Kidney (tissue), 14 donors: ENCODE measurements around the gene SLC38A2. TPM values are rescaled to one million over a fixed set of nuclear protein-coding genes. Genes with fewer than 3 reads are reported as not detected.

Experiments
- DNase-seq, 5 donors: peaks; one replicate each; pipeline ENCODE4 v3.0.0-alpha.2; 2013 to 2020
- FAIRE-seq: peaks from 2 replicates; lab custom pipeline; 2012; peaks lifted over from hg19 to GRCh38; lab: Jason Lieb, UNC
- H3K27ac ChIP-seq, 2 donors: one replicate each; pipeline ENCODE4 v1.7.0; 2013; ENCODE audit warnings: low read depth in 2 of 2, low read length in 2 of 2, inconsistent platforms in 1 of 2
- H3K27me3 ChIP-seq: one replicate; pipeline ENCODE4 v1.7.1; 2013; ENCODE audit warnings: low read length, inconsistent platforms; ENCODE audit not compliant: control insufficient read depth, insufficient read depth
- H3K36me3 ChIP-seq, 3 donors: one replicate each; pipeline versions ENCODE4 v1.7.0 to v1.7.1; 2013; ENCODE audit warnings: low read length in 3 of 3, control low read depth in 1 of 3, inconsistent platforms in 1 of 3; ENCODE audit not compliant: insufficient read depth in 3 of 3, control insufficient read depth in 2 of 3
- H3K4me1 ChIP-seq, 3 donors: one replicate each; pipeline versions ENCODE4 v1.7.0 to v1.7.1; 2013; ENCODE audit warnings: low read length in 3 of 3, inconsistent platforms in 1 of 3, low read depth in 1 of 3; ENCODE audit not compliant: control insufficient read depth in 2 of 3, insufficient read depth in 2 of 3
- H3K4me3 ChIP-seq, 3 donors: one replicate each; pipeline versions ENCODE4 v1.7.0 to v1.8.1; 2013; ENCODE audit warnings: low read length in 3 of 3, control low read depth in 1 of 3, inconsistent platforms in 1 of 3
- H3K9ac ChIP-seq, 3 donors: one replicate each; pipeline versions ENCODE4 v1.7.0 to v1.7.1; 2013; ENCODE audit warnings: low read length in 3 of 3, control low read depth in 1 of 3, inconsistent platforms in 1 of 3
- H3K9me3 ChIP-seq, 3 donors: one replicate each; pipeline versions ENCODE4 v1.7.0 to v1.7.1; 2013; ENCODE audit warnings: low read length in 3 of 3, control low read depth in 1 of 3, inconsistent platforms in 1 of 3; ENCODE audit not compliant: control insufficient read depth in 2 of 3, insufficient read depth in 1 of 3
- CTCF ChIP-seq: IDR thresholded peaks from 3 replicates; pipeline ENCODE4 v1.5.1; 2012; ENCODE audit warnings: mild to moderate bottlenecking, moderate library complexity, borderline replicate concordance; ENCODE audit not compliant: insufficient read depth; ENCODE audit errors: extremely low read depth
- intact Hi-C: fragments of 100-400 bp; cut with DNase I; formaldehyde crosslinking; loops from one replicate; pipeline ENCODE4 v1.11.1; 2022
- polyA plus RNA-seq: library from polyadenylated mRNA; stranded (reverse); fragments of 350-450 nt; fragmentation: Illumina TruSeq; extraction: RNeasy Lipid Tissue Mini Kit (QIAGEN cat#74804); gene quantifications from one replicate; pipeline ENCODE4 v1.2.3, GENCODE V29; 2014; ENCODE audit warnings: low read depth, low replicate concordance; ENCODE audit not compliant: insufficient read depth
- total RNA-seq: library from RNA; stranded (reverse); fragmentation: NEBNext Ultra II Directional; extraction: Animal tissue kit (Norgen Biotek cat#: 25700); gene quantifications from one replicate; pipeline ENCODE4 v1.2.1, GENCODE V29; 2021
- donor health status: control.
- donor health status: control.
- donor health status: control.
- donor health status: control.
- donor health status: control.
- donor health status: DM: yes; HTN: yes; CAD: no.
- donor health status: Normal renal cell carcinoma (clear cell type).

SLC38A2 gene
- total and polyA plus RNA-seq, 2 donors from 2014 or later: 38.6 to 189 TPM

- TF ChIP-seq CTCF: no peak
- no peaks in the 10 kb centered on the region for H3K27me3 ChIP-seq
- peaks cover 2 to 8% (median 3%) of the 10 kb centered on the region in 3 donors for H3K36me3 ChIP-seq
- no peaks in the 10 kb centered on the region for H3K9me3 ChIP-seq
- DNase-seq: no peak
- no peak overlapping the region for H3K27ac ChIP-seq
- H3K4me3 ChIP-seq: no peak overlapping the region
- H3K9ac ChIP-seq: no peak overlapping the region
- peaks cover 0 to 4% (median 4%) of the 10 kb centered on the region in 3 donors for H3K4me1 ChIP-seq
- intact Hi-C loops: no loop called here
- no peak for FAIRE-seq
Observed at GRCh38 chr12:46374711-46375110, 2.1 kb upstream of the SLC38A2 start.

GRCh38 chr12:46374310-46374709 lies 1.7 kb upstream of the SLC38A2 start:
- Histone ChIP-seq H3K27me3 (no peaks in the 10 kb centered on the region), H3K9me3 (no peaks in the 10 kb centered on the region), H3K27ac (peak overlapping the region in 1 of 2 donors; percentile 98), H3K4me3 (peak overlapping the region in 1 of 3 donors; percentile 76), H3K9ac (no peak overlapping the region), H3K4me1 (peaks cover 0 to 8% (median 7%) of the 10 kb centered on the region in 3 donors), H3K36me3 (peaks cover 2 to 11% (median 7%) of the 10 kb centered on the region in 3 donors)
- no peak for DNase-seq
- intact Hi-C loops: no loop called here
- FAIRE-seq: no peak
- no peak for TF ChIP-seq CTCF

- peaks cover 2 to 14% (median 12%) of the 10 kb centered on the region in 3 donors for H3K36me3 ChIP-seq
- peak overlapping the region; percentile 79 to 95 (median 84) for H3K9ac ChIP-seq
- intact Hi-C loops: no loop called here
- H3K4me3 ChIP-seq: peak overlapping the region; percentile 70 to 96 (median 76)
- DNase-seq (peak; percentile 72 to 89 (median 86)), FAIRE-seq (no peak)
- TF ChIP-seq CTCF: no peak
- no peaks in the 10 kb centered on the region for H3K27me3 ChIP-seq
- no peaks in the 10 kb centered on the region for H3K9me3 ChIP-seq
- peaks cover 0 to 14% (median 11%) of the 10 kb centered on the region in 3 donors for H3K4me1 ChIP-seq
- H3K27ac ChIP-seq: peak overlapping the region; percentile 94 to 98
Observed at GRCh38 chr12:46373301-46374296, 1.0 kb upstream of the SLC38A2 start.
